ENCODE results near the gene NDRG3.

GRCh38 chr20:36784116-36784515 lies 38.2 kb upstream of the NDRG3 start:
- TF ChIP-seq CTCF (IDR thresholded peaks at IDR 0.05; ENCODE audit: insufficient read depth, low read length) = no peak
- no peak for TF ChIP-seq SPI1 (IDR thresholded peaks at IDR 0.05; ENCODE audit: borderline replicate concordance, low read depth)
- TF ChIP-seq REST (IDR thresholded peaks at IDR 0.05; ENCODE audit: insufficient replicate concordance, low read depth) = no peak
- TF ChIP-seq GABPA (IDR thresholded peaks at IDR 0.05; ENCODE audit: low read depth) = no peak
